ENCODE data around the gene PCDH12.

Gene PCDH12

GRCh38 chr5:141908796-141909195 lies 49.2 kb downstream of the PCDH12 start:
- Histone ChIP-seq H2AFZ (ENCODE audit: low read length) (no peak overlapping the region), H3K4me2 (ENCODE audit: low read depth, low read length) (no peak overlapping the region), H3K79me2 (ENCODE audit: low read length) (no peaks in the 10 kb centered on the region), H3K4me3 (ENCODE audit: low read length) (no peak overlapping the region), H3F3A (ENCODE audit: insufficient read depth, low read length) (0 out of 2 replicates have a peak, but pooled peaks cover 2% of the 10 kb centered on the region), H3K9me2 (replicated peaks; ENCODE audit: insufficient read depth, low read length) (no peaks in the 10 kb centered on the region), H3K27me3 (replicated peaks; ENCODE audit: insufficient read depth, low read length) (no peaks in the 10 kb centered on the region), H3K27ac (ENCODE audit: low read length) (no peak overlapping the region), H3K4me1 (ENCODE audit: low read length) (no peaks in the 10 kb centered on the region; the same call in 1 of the 2 replicates), H3K36me3 (replicated peaks; ENCODE audit: insufficient read depth, low read length) (no peaks in the 10 kb centered on the region), H3K9ac (ENCODE audit: low read length) (no peak overlapping the region), H4K20me1 (ENCODE audit: insufficient read depth, low read length) (no peaks in the 10 kb centered on the region), H3K9me3 (replicated peaks; ENCODE audit: insufficient read depth, low read length) (no peaks in the 10 kb centered on the region)
- no peak for DNase-seq
- TF ChIP-seq EZH2phosphoT487 (IDR thresholded peaks at IDR 0.05; ENCODE audit: low read length), result no peak
- TF ChIP-seq EZH2 (optimal IDR thresholded peaks at IDR 0.05; ENCODE audit: low read depth, low read length), result no peak
- TF ChIP-seq CTCF (IDR thresholded peaks at IDR 0.05; ENCODE audit: low read length), result no peak

GRCh38 chr5:141906972-141907371 lies 51.0 kb downstream of the PCDH12 start:
- Histone ChIP-seq H4K20me1 (ENCODE audit: insufficient read depth, low read length) (no peaks in the 10 kb centered on the region), H3K4me2 (ENCODE audit: low read depth, low read length) (no peak overlapping the region), H3F3A (ENCODE audit: insufficient read depth, low read length) (peaks cover 3% of the 10 kb centered on the region; the same call in 1 of the 2 replicates), H2AFZ (ENCODE audit: low read length) (no peak overlapping the region), H3K4me3 (ENCODE audit: low read length) (no peak overlapping the region), H3K36me3 (replicated peaks; ENCODE audit: insufficient read depth, low read length) (no peaks in the 10 kb centered on the region), H3K9me2 (replicated peaks; ENCODE audit: insufficient read depth, low read length) (no peaks in the 10 kb centered on the region), H3K9me3 (replicated peaks; ENCODE audit: insufficient read depth, low read length) (no peaks in the 10 kb centered on the region), H3K27ac (ENCODE audit: low read length) (no peak overlapping the region), H3K9ac (ENCODE audit: low read length) (no peak overlapping the region), H3K27me3 (replicated peaks; ENCODE audit: insufficient read depth, low read length) (no peaks in the 10 kb centered on the region), H3K4me1 (ENCODE audit: low read length) (peaks cover 6% of the 10 kb centered on the region; the same call in 1 of the 2 replicates), H3K79me2 (ENCODE audit: low read length) (no peaks in the 10 kb centered on the region)
- TF ChIP-seq EZH2phosphoT487 (IDR thresholded peaks at IDR 0.05; ENCODE audit: low read length) (no peak), EZH2 (optimal IDR thresholded peaks at IDR 0.05; ENCODE audit: low read depth, low read length) (no peak), CTCF (IDR thresholded peaks at IDR 0.05; ENCODE audit: low read length) (no peak)
- DNase-seq, result no peak

GRCh38 chr5:141906517-141906916 lies 51.5 kb downstream of the PCDH12 start:
- no peak for TF ChIP-seq EZH2 (optimal IDR thresholded peaks at IDR 0.05; ENCODE audit: low read depth, low read length)
- TF ChIP-seq CTCF (IDR thresholded peaks at IDR 0.05; ENCODE audit: low read length), result no peak
- no peak for TF ChIP-seq EZH2phosphoT487 (IDR thresholded peaks at IDR 0.05; ENCODE audit: low read length)

More at GRCh38 chr5:141906517-141906916, 51.5 kb downstream of the PCDH12 start:
- Histone ChIP-seq H3K9ac (ENCODE audit: low read length) (no peak overlapping the region), H3K27me3 (replicated peaks; ENCODE audit: insufficient read depth, low read length) (no peaks in the 10 kb centered on the region), H3K4me2 (ENCODE audit: low read depth, low read length) (no peak overlapping the region), H3K4me1 (ENCODE audit: low read length) (peaks cover 6% of the 10 kb centered on the region; the same call in 1 of the 2 replicates), H3F3A (ENCODE audit: insufficient read depth, low read length) (peaks cover 3% of the 10 kb centered on the region; the same call in 1 of the 2 replicates), H3K79me2 (ENCODE audit: low read length) (no peaks in the 10 kb centered on the region), H3K9me3 (replicated peaks; ENCODE audit: insufficient read depth, low read length) (no peaks in the 10 kb centered on the region), H3K4me3 (ENCODE audit: low read length) (no peak overlapping the region), H3K27ac (ENCODE audit: low read length) (no peak overlapping the region), H2AFZ (ENCODE audit: low read length) (no peak overlapping the region), H3K9me2 (replicated peaks; ENCODE audit: insufficient read depth, low read length) (no peaks in the 10 kb centered on the region), H3K36me3 (replicated peaks; ENCODE audit: insufficient read depth, low read length) (no peaks in the 10 kb centered on the region), H4K20me1 (ENCODE audit: insufficient read depth, low read length) (no peaks in the 10 kb centered on the region)
- no peak for DNase-seq

All from MM.1S (cell line).